Ishikawa (cell line): ENCODE results near the gene ATP6V1F.
A peak's percentile ranks its signal among the peaks of the same experiment; 100 is the strongest.

Experiments used
- CEBPB ChIP-seq: IDR thresholded peaks from 2 replicates; pipeline ENCODE4 v1.6.1; 2012
- CREB1 ChIP-seq: IDR thresholded peaks from 2 replicates; pipeline ENCODE4 v1.6.1; 2012; ENCODE audit warnings: low read depth
- EGR1 ChIP-seq: IDR thresholded peaks from 2 replicates; pipeline ENCODE4 v1.6.1; 2012
- EP300 ChIP-seq: IDR thresholded peaks from 2 replicates; pipeline ENCODE4 v1.6.1; 2012; ENCODE audit warnings: borderline replicate concordance
- FOXM1 ChIP-seq: IDR thresholded peaks from 2 replicates; pipeline ENCODE4 v1.6.1; 2012; ENCODE audit warnings: low read depth, borderline replicate concordance
- NFIC ChIP-seq: IDR thresholded peaks from 2 replicates; pipeline ENCODE4 v1.6.1; 2012
- RAD21 ChIP-seq: IDR thresholded peaks from 2 replicates; pipeline ENCODE4 v1.6.1; 2012; ENCODE audit warnings: low read depth
- REST ChIP-seq: IDR thresholded peaks from 2 replicates; pipeline ENCODE4 v1.6.1; 2012; ENCODE audit warnings: low read depth, mild to moderate bottlenecking
- TAF1 ChIP-seq: IDR thresholded peaks from 2 replicates; pipeline ENCODE4 v1.6.1; 2012; ENCODE audit warnings: low read depth, mild to moderate bottlenecking
- TCF12 ChIP-seq: IDR thresholded peaks from 2 replicates; pipeline ENCODE4 v1.6.1; 2012; ENCODE audit warnings: low read depth
- TEAD4 ChIP-seq: IDR thresholded peaks from 2 replicates; pipeline ENCODE4 v1.6.1; 2012
- USF1 ChIP-seq: IDR thresholded peaks from 2 replicates; pipeline ENCODE4 v1.6.1; 2012
- YY1 ChIP-seq: IDR thresholded peaks from 2 replicates; pipeline ENCODE4 v1.6.1; 2012; ENCODE audit warnings: low read depth
- ZBTB7A ChIP-seq: IDR thresholded peaks from 2 replicates; pipeline ENCODE4 v1.6.1; 2012; ENCODE audit warnings: low read depth
- TF ChIP-seq, protein P1 (sequence below): IDR thresholded peaks from 2 replicates; pipeline ENCODE4 v1.6.1; 2012

ATP6V1F gene

GRCh38 chr7:128858380-128859231, 4.0 kb upstream of the ATP6V1F start:
- no peak for TF ChIP-seq EP300
- no peak for TF ChIP-seq YY1
- TF ChIP-seq REST, result no peak
- TF ChIP-seq CEBPB, result no peak
- no peak for TF ChIP-seq FOXM1
- no peak for TF ChIP-seq TCF12
- TF ChIP-seq ZBTB7A, result no peak
- no peak for TF ChIP-seq TEAD4
- TF ChIP-seq USF1, result no peak
- TF ChIP-seq, protein P1, sequence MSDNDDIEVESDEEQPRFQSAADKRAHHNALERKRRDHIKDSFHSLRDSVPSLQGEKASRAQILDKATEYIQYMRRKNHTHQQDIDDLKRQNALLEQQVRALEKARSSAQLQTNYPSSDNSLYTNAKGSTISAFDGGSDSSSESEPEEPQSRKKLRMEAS, result no peak
- TF ChIP-seq TAF1, result no peak
- no peak for TF ChIP-seq RAD21
- no peak for TF ChIP-seq CREB1
- TF ChIP-seq EGR1, result no peak
- TF ChIP-seq NFIC, result no peak

GRCh38 chr7:128859232-128860157, 3.2 kb upstream of the ATP6V1F start:
- TF ChIP-seq NFIC (0 out of 2 replicates have a peak, but pooled peaks have one; percentile 6), ZBTB7A (no peak)

DNA sequence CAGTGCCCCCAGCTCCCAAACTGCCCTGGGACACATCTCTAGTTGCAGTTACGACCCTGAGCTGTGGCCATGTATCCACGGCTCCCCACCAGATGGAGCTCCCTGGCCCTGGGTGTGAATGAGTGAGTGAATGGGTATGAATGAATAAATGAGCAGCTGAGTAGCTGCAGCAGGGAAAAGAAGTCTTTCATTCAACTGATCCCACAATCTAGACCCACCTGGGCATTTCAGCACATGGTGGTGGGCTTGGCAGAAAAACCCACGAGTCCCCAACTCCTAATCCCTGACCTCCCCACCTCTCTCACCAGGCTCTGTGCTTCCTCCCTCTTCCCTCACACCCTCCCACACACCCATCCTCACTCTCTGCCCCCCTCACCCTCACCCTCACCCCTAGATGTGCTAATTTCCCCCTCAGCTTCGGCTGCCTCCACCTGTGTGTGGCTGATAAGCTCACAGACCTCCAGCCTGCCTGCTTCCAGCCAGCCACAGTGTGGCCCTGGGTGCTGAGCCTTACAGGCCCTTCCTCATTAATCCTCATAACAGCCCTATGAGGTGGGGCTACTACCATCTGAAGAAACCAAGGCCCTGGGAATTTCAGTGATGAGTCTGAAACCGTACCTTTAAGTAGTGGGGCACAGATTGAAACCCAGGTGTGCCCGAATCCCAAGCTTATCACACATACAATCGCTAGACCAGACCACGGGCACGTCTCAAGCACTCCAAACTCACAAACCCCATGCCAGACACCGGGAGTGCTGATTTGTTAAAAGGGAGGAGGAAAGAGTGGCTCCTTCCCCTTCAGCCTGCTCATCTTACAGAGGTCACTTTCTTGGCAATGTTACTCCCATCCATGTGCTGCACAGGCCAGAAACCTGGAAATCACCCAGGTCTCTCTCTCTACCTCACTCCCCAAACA, 2.2 kb upstream of the ATP6V1F start:
- TF ChIP-seq CEBPB, result no peak
- TF ChIP-seq, protein P1, result no peak
- no peak for TF ChIP-seq YY1
- no peak for TF ChIP-seq FOXM1
- 0 out of 2 replicates have a peak, but pooled peaks have one; percentile 3 for TF ChIP-seq NFIC

GRCh38 chr7:128861957-128862570, 592 bp upstream of the ATP6V1F start:
- TF ChIP-seq USF1 (no peak), ZBTB7A (no peak), REST (no peak), YY1 (no peak), FOXM1 (no peak), CREB1 (no peak), TEAD4 (no peak), EGR1 (no peak), NFIC (no peak), RAD21 (no peak), EP300 (no peak), TAF1 (no peak), CEBPB (no peak), TCF12 (no peak)
- TF ChIP-seq, protein P1, result no peak
